ENCODE data around the gene KCTD7.

The KCTD7 gene

GRCh38 chr7:66641526-66641871, 12.8 kb downstream of the KCTD7 start:
- Histone ChIP-seq H3K36me3 (ENCODE audit: insufficient read depth, low read length) (peaks cover 63% of the 10 kb centered on the region), H3K9ac (ENCODE audit: low read length) (no peak overlapping the region), H3F3A (ENCODE audit: insufficient read depth, low read length) (no peaks in the 10 kb centered on the region), H3K27ac (ENCODE audit: low read depth, low read length, poor library complexity, severe bottlenecking) (no peak overlapping the region), H3K79me2 (ENCODE audit: insufficient read depth, low read length) (no peaks in the 10 kb centered on the region), H3K4me1 (ENCODE audit: insufficient read depth, low read length, severe bottlenecking) (peaks cover 6% of the 10 kb centered on the region), H3K9me3 (ENCODE audit: low read length) (no peaks in the 10 kb centered on the region), H3K27me3 (ENCODE audit: insufficient read depth, low read length) (no peaks in the 10 kb centered on the region), H2AFZ (ENCODE audit: low read length) (no peak overlapping the region), H3K9me2 (ENCODE audit: low read depth, low read length) (no peaks in the 10 kb centered on the region), H3K4me2 (ENCODE audit: low read length) (no peak overlapping the region), H4K20me1 (ENCODE audit: insufficient read depth, low read length) (no peaks in the 10 kb centered on the region), H3K4me3 (ENCODE audit: low read depth, low read length, poor library complexity, severe bottlenecking) (no peak overlapping the region)
- TF ChIP-seq EZH2 (IDR thresholded peaks at IDR 0.05; ENCODE audit: borderline replicate concordance, low read length), result no peak
- no peak for TF ChIP-seq CTCF (IDR thresholded peaks at IDR 0.05; ENCODE audit: low read length)

- H3K27me3 ChIP-seq (ENCODE audit: insufficient read depth, low read length), result no peaks in the 10 kb centered on the region
- no peak overlapping the region for H3K4me2 ChIP-seq (ENCODE audit: low read length)
- no peak overlapping the region for H3K4me3 ChIP-seq (ENCODE audit: low read depth, low read length, poor library complexity, severe bottlenecking)
- H3K27ac ChIP-seq (ENCODE audit: low read depth, low read length, poor library complexity, severe bottlenecking), result no peak overlapping the region
- H3K9ac ChIP-seq (ENCODE audit: low read length), result no peak overlapping the region
- no peak overlapping the region for H2AFZ ChIP-seq (ENCODE audit: low read length)
- no peaks in the 10 kb centered on the region for H3K9me2 ChIP-seq (ENCODE audit: low read depth, low read length)
- no peaks in the 10 kb centered on the region for H4K20me1 ChIP-seq (ENCODE audit: insufficient read depth, low read length)
- peaks cover 6% of the 10 kb centered on the region for H3K4me1 ChIP-seq (ENCODE audit: insufficient read depth, low read length, severe bottlenecking)
- peaks cover 60% of the 10 kb centered on the region for H3K36me3 ChIP-seq (ENCODE audit: insufficient read depth, low read length)
- no peak for TF ChIP-seq CTCF (IDR thresholded peaks at IDR 0.05; ENCODE audit: low read length)
- no peak for TF ChIP-seq EZH2 (IDR thresholded peaks at IDR 0.05; ENCODE audit: borderline replicate concordance, low read length)
- H3K9me3 ChIP-seq (ENCODE audit: low read length), result no peaks in the 10 kb centered on the region
- H3F3A ChIP-seq (ENCODE audit: insufficient read depth, low read length), result no peaks in the 10 kb centered on the region
- H3K79me2 ChIP-seq (ENCODE audit: insufficient read depth, low read length), result no peaks in the 10 kb centered on the region
Observed at GRCh38 chr7:66642186-66642585, 13.5 kb downstream of the KCTD7 start.

GRCh38 chr7:66642932-66643331, 14.3 kb downstream of the KCTD7 start:
- Histone ChIP-seq H3K4me2 (ENCODE audit: low read length) (no peak overlapping the region), H3F3A (ENCODE audit: insufficient read depth, low read length) (no peaks in the 10 kb centered on the region), H3K9me3 (ENCODE audit: low read length) (no peaks in the 10 kb centered on the region), H3K79me2 (ENCODE audit: insufficient read depth, low read length) (no peaks in the 10 kb centered on the region), H3K4me1 (ENCODE audit: insufficient read depth, low read length, severe bottlenecking) (peaks cover 6% of the 10 kb centered on the region), H3K9ac (ENCODE audit: low read length) (no peak overlapping the region), H3K9me2 (ENCODE audit: low read depth, low read length) (no peaks in the 10 kb centered on the region), H4K20me1 (ENCODE audit: insufficient read depth, low read length) (no peaks in the 10 kb centered on the region), H3K4me3 (ENCODE audit: low read depth, low read length, poor library complexity, severe bottlenecking) (no peak overlapping the region), H3K36me3 (ENCODE audit: insufficient read depth, low read length) (peaks cover 58% of the 10 kb centered on the region), H3K27ac (ENCODE audit: low read depth, low read length, poor library complexity, severe bottlenecking) (no peak overlapping the region), H3K27me3 (ENCODE audit: insufficient read depth, low read length) (no peaks in the 10 kb centered on the region), H2AFZ (ENCODE audit: low read length) (no peak overlapping the region)
- TF ChIP-seq EZH2 (IDR thresholded peaks at IDR 0.05; ENCODE audit: borderline replicate concordance, low read length) (no peak), CTCF (IDR thresholded peaks at IDR 0.05; ENCODE audit: low read length) (no peak)
